ENCODE results near the gene PDGFA. TPM values are rescaled to one million over a fixed set of nuclear protein-coding genes. Genes with fewer than 3 reads are reported as not detected.

Gene PDGFA
- total RNA-seq, 1 experiment from 2014 or later, result 129 TPM

DNA sequence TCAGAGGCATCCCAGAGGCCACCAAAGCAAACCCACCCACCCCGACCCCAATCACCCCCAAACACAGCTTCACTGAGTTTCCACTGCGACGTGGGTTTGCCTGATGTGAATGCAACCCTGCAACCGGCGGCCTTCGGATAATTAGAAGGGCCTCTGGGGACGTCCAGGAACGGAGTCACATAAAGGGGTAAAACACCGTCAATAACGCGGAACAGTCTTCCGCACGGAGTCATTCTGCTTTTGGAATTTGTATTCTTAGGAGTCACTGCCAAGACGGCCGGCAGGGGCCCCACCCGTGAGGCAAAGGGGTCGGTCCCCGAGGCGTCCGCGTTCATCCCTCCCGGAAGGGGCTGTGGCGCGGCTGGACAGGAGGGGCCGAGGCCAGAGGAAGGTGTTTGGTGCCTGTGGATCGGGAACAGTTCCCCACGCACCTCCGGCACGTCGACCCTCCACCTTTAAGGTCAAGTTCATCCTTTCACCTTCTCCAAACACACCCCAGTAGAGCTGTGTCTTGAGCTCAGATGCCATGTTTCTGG lies 36.7 kb upstream of the PDGFA start:
- no peaks in the 10 kb centered on the region for H3K9me3 Mint-ChIP-seq
- H3K4me3 Mint-ChIP-seq, result no peak overlapping the region
- H3K27me3 Mint-ChIP-seq (ENCODE audit: low read depth), result no peaks in the 10 kb centered on the region
- H3K27ac Mint-ChIP-seq, result no peak overlapping the region
- no peaks in the 10 kb centered on the region for H3K4me1 Mint-ChIP-seq
- ChIA-PET CTCF (no interaction called here), POLR2A (no interaction called here)
- TF ChIP-seq TP53 (CRISPR knock-in tag; IDR thresholded peaks at IDR 0.05), result no peak
- no peak for TF ChIP-seq FOXP1 (CRISPR knock-in tag; IDR thresholded peaks at IDR 0.05; ENCODE audit: borderline replicate concordance)
- TF ChIP-seq IRF2 (CRISPR knock-in tag; IDR thresholded peaks at IDR 0.05; ENCODE audit: borderline replicate concordance, low read depth), result no peak
- no peak for TF ChIP-seq ETV6 (CRISPR knock-in tag; IDR thresholded peaks at IDR 0.05)
- TF ChIP-seq HMGA2 (CRISPR knock-in tag; IDR thresholded peaks at IDR 0.05), result no peak
- TF ChIP-seq, protein P1, sequence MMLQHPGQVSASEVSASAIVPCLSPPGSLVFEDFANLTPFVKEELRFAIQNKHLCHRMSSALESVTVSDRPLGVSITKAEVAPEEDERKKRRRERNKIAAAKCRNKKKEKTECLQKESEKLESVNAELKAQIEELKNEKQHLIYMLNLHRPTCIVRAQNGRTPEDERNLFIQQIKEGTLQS (CRISPR knock-in tag; conservative IDR thresholded peaks at IDR 0.05), result no peak
- no peak for TF ChIP-seq GABPB1 (CRISPR knock-in tag; IDR thresholded peaks at IDR 0.05)
- no peak for TF ChIP-seq ARID4B (CRISPR knock-in tag; IDR thresholded peaks at IDR 0.05; ENCODE audit: borderline replicate concordance)
- no peak for TF ChIP-seq ZNF416 (CRISPR knock-in tag; IDR thresholded peaks at IDR 0.05)
- TF ChIP-seq ZSCAN18 (CRISPR knock-in tag; IDR thresholded peaks at IDR 0.05), result no peak
- TF ChIP-seq, protein P2, sequence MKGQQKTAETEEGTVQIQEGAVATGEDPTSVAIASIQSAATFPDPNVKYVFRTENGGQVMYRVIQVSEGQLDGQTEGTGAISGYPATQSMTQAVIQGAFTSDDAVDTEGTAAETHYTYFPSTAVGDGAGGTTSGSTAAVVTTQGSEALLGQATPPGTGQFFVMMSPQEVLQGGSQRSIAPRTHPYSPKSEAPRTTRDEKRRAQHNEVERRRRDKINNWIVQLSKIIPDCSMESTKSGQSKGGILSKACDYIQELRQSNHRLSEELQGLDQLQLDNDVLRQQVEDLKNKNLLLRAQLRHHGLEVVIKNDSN (CRISPR knock-in tag; IDR thresholded peaks at IDR 0.05), result no peak
- TF ChIP-seq SP1 (CRISPR knock-in tag; conservative IDR thresholded peaks at IDR 0.05), result no peak
- TF ChIP-seq AFF4 (CRISPR knock-in tag; IDR thresholded peaks at IDR 0.05; ENCODE audit: borderline replicate concordance), result no peak
- TF ChIP-seq CBFB (CRISPR knock-in tag; IDR thresholded peaks at IDR 0.05; ENCODE audit: low read depth), result no peak
- TF ChIP-seq, protein P3, sequence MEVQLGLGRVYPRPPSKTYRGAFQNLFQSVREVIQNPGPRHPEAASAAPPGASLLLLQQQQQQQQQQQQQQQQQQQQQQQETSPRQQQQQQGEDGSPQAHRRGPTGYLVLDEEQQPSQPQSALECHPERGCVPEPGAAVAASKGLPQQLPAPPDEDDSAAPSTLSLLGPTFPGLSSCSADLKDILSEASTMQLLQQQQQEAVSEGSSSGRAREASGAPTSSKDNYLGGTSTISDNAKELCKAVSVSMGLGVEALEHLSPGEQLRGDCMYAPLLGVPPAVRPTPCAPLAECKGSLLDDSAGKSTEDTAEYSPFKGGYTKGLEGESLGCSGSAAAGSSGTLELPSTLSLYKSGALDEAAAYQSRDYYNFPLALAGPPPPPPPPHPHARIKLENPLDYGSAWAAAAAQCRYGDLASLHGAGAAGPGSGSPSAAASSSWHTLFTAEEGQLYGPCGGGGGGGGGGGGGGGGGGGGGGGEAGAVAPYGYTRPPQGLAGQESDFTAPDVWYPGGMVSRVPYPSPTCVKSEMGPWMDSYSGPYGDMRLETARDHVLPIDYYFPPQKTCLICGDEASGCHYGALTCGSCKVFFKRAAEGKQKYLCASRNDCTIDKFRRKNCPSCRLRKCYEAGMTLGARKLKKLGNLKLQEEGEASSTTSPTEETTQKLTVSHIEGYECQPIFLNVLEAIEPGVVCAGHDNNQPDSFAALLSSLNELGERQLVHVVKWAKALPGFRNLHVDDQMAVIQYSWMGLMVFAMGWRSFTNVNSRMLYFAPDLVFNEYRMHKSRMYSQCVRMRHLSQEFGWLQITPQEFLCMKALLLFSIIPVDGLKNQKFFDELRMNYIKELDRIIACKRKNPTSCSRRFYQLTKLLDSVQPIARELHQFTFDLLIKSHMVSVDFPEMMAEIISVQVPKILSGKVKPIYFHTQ (CRISPR knock-in tag; IDR thresholded peaks at IDR 0.05), result no peak
- peaks cover 8% of the 10 kb centered on the region; the same call in 1 of the 2 replicates for H3K36me3 Mint-ChIP-seq
- ATAC-seq, result no peak
- DNase-seq (ENCODE audit: low spot score), result no peak
